ENCODE measurements around the gene SNAPC3. TPM values are rescaled to one million over a fixed set of nuclear protein-coding genes. Genes with fewer than 3 reads are reported as not detected.

The SNAPC3 gene
- polyA plus RNA-seq, 1 donor from 2014 or later = 96.6 TPM

GRCh38 chr9:15498246-15498995 is 75.7 kb downstream of the SNAPC3 start:
- Histone ChIP-seq H3K9me3 (ENCODE audit: low read length) (no peaks in the 10 kb centered on the region), H3K9me2 (ENCODE audit: insufficient read depth, low read length) (no peaks in the 10 kb centered on the region), H4K20me1 (ENCODE audit: insufficient read depth) (no peaks in the 10 kb centered on the region), H3K27me3 (ENCODE audit: insufficient read depth, low read depth, low read length) (no peaks in the 10 kb centered on the region), H3F3A (ENCODE audit: insufficient read depth, low read length, poor library complexity, severe bottlenecking) (no peaks in the 10 kb centered on the region), H2AFZ (ENCODE audit: low read depth, low read length) (no peak overlapping the region), H3K27ac (ENCODE audit: low read length) (no peak overlapping the region), H3K4me2 (ENCODE audit: low read length) (no peak overlapping the region), H3K36me3 (ENCODE audit: insufficient read depth, low read length) (peaks cover 16% of the 10 kb centered on the region), H3K9ac (ENCODE audit: low read length) (no peak overlapping the region), H3K79me2 (replicated peaks; ENCODE audit: insufficient read depth, low read length) (peaks cover 38% of the 10 kb centered on the region), H3K4me3 (ENCODE audit: low read length) (no peak overlapping the region)
- TF ChIP-seq MXI1 (conservative IDR thresholded peaks at IDR 0.05; ENCODE audit: poor library complexity, severe bottlenecking) (no peak), SMC3 (conservative IDR thresholded peaks at IDR 0.05; ENCODE audit: poor library complexity) (no peak), TAF1 (IDR thresholded peaks at IDR 0.05; ENCODE audit: low read depth) (no peak), EP300 (conservative IDR thresholded peaks at IDR 0.05; ENCODE audit: poor library complexity, severe bottlenecking) (no peak), RAD21 (conservative IDR thresholded peaks at IDR 0.05) (no peak)

- H3K79me2 ChIP-seq (replicated peaks; ENCODE audit: insufficient read depth, low read length) = peaks cover 38% of the 10 kb centered on the region
- peaks cover 16% of the 10 kb centered on the region for H3K36me3 ChIP-seq (ENCODE audit: insufficient read depth, low read length)
- TF ChIP-seq EZH2 (IDR thresholded peaks at IDR 0.05; ENCODE audit: borderline replicate concordance, insufficient read depth, low read length, poor library complexity, severe bottlenecking) (no peak), POLR2AphosphoS5 (IDR thresholded peaks at IDR 0.05) (no peak), REST (IDR thresholded peaks at IDR 0.05; ENCODE audit: borderline replicate concordance) (no peak), MXI1 (conservative IDR thresholded peaks at IDR 0.05; ENCODE audit: poor library complexity, severe bottlenecking) (no peak), TAF1 (IDR thresholded peaks at IDR 0.05; ENCODE audit: low read depth) (no peak), RAD21 (conservative IDR thresholded peaks at IDR 0.05) (no peak), EP300 (conservative IDR thresholded peaks at IDR 0.05; ENCODE audit: poor library complexity, severe bottlenecking) (no peak), CTCF (IDR thresholded peaks at IDR 0.05; ENCODE audit: poor library complexity, severe bottlenecking) (no peak), SMC3 (conservative IDR thresholded peaks at IDR 0.05; ENCODE audit: poor library complexity) (no peak)
- no peak overlapping the region for H3K27ac ChIP-seq (ENCODE audit: low read length)
- no peak overlapping the region for H3K9ac ChIP-seq (ENCODE audit: low read length)
- no peaks in the 10 kb centered on the region for H3F3A ChIP-seq (ENCODE audit: insufficient read depth, low read length, poor library complexity, severe bottlenecking)
- no peaks in the 10 kb centered on the region for H3K9me2 ChIP-seq (ENCODE audit: insufficient read depth, low read length)
- H4K20me1 ChIP-seq (ENCODE audit: insufficient read depth) = no peaks in the 10 kb centered on the region
- H2AFZ ChIP-seq (ENCODE audit: low read depth, low read length) = no peak overlapping the region
- no peaks in the 10 kb centered on the region for H3K27me3 ChIP-seq (ENCODE audit: insufficient read depth, low read depth, low read length)
- no peak overlapping the region for H3K4me3 ChIP-seq (ENCODE audit: low read length)
- H3K4me2 ChIP-seq (ENCODE audit: low read length) = no peak overlapping the region
- no peaks in the 10 kb centered on the region for H3K9me3 ChIP-seq (ENCODE audit: low read length)
Measured at GRCh38 chr9:15499139-15499538, 76.5 kb downstream of the SNAPC3 start.
